GM12892 (cell line): ENCODE data around the gene ANKRD33.

Experiments used
- POLR2A ChIP-seq: IDR thresholded peaks from 2 replicates; pipeline ENCODE4 v1.6.1; 2011; ENCODE audit warnings: low read depth, low read length, control low read depth
- POLR2AphosphoS5 ChIP-seq: IDR thresholded peaks from 2 replicates; pipeline ENCODE4 v1.6.1; 2011; ENCODE audit warnings: low read depth, low read length, control low read depth

GRCh38 chr12:51907856-51908425, 20.0 kb downstream of the ANKRD33 start:
- TF ChIP-seq POLR2AphosphoS5: no peak
- no peak for TF ChIP-seq POLR2A
